Chondrocyte (in vitro differentiated cells): ENCODE results near the gene ZCCHC24. TPM values are rescaled to one million over a fixed set of nuclear protein-coding genes. Genes with fewer than 3 reads are reported as not detected.

Experiments used
- DNase-seq: peaks from one replicate; pipeline ENCODE4 v3.0.0; 2021; ENCODE audit warnings: mixed read lengths, low spot score
- H3K27ac Mint-ChIP-seq: one replicate; pipeline ENCODE4 v1.8.0; 2021; ENCODE audit warnings: mild to moderate bottlenecking, moderate library complexity, mixed read lengths; ENCODE audit not compliant: unreplicated experiment
- H3K27me3 Mint-ChIP-seq: 2 replicates; pipeline ENCODE4 v1.8.0; 2021; ENCODE audit warnings: low read depth, mixed read lengths
- H3K36me3 Mint-ChIP-seq: 2 replicates; pipeline ENCODE4 v1.8.0; 2021; ENCODE audit warnings: low read depth, mixed read lengths
- H3K4me1 Mint-ChIP-seq: 2 replicates; pipeline ENCODE4 v1.8.0; 2021; ENCODE audit warnings: low read depth, mild to moderate bottlenecking, mixed read lengths
- H3K4me3 Mint-ChIP-seq: one replicate; pipeline ENCODE4 v1.8.0; 2021; ENCODE audit warnings: mild to moderate bottlenecking, moderate library complexity, mixed read lengths; ENCODE audit not compliant: unreplicated experiment
- H3K9me3 Mint-ChIP-seq: 2 replicates; pipeline ENCODE4 v1.8.0; 2021; ENCODE audit warnings: low read depth, mixed read lengths
- total RNA-seq: library from RNA; stranded (reverse); gene quantifications from 3 replicates; pipeline ENCODE4 v1.2.1, GENCODE V29; 2021
- TF ChIP-seq, protein P1 (sequence below): fragments of 200-600 bp; sonication (generic); IDR thresholded peaks from 2 replicates; pipeline ENCODE4 v1.5.0; 2021; ENCODE audit warnings: antibody characterized with exemption, mild to moderate bottlenecking, moderate library complexity

ZCCHC24 gene
- total RNA-seq, 1 donor from 2014 or later: 45.1 TPM

DNA sequence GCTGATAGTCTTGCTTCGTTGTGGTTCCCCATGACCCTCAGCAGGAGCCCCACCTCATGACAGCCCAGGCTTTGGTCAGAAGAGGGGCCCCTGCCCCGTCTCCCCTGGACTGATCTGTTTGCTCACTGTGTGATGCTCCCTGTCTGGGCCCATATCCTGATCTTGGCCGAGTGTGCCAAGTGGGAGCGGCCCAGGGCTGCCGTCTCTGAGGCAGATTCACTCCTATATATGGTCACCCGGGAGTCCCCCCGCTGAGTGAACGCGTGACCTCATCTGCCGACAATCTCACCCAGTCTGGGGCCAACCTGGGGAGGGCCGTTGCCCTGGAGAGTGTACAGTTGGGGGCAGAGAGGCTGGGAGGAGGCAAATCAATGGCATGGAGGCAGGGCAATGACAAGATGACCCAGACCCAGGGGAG, 63.6 kb downstream of the ZCCHC24 start:
- DNase-seq: peak; percentile 88
- Mint-ChIP-seq H3K27me3 (no peaks in the 10 kb centered on the region), H3K9me3 (no peaks in the 10 kb centered on the region), H3K36me3 (peaks cover 2% of the 10 kb centered on the region), H3K27ac (peak overlapping the region; percentile 78), H3K4me1 (peaks cover 33% of the 10 kb centered on the region), H3K4me3 (peak overlapping the region; percentile 28)
- TF ChIP-seq, protein P1, sequence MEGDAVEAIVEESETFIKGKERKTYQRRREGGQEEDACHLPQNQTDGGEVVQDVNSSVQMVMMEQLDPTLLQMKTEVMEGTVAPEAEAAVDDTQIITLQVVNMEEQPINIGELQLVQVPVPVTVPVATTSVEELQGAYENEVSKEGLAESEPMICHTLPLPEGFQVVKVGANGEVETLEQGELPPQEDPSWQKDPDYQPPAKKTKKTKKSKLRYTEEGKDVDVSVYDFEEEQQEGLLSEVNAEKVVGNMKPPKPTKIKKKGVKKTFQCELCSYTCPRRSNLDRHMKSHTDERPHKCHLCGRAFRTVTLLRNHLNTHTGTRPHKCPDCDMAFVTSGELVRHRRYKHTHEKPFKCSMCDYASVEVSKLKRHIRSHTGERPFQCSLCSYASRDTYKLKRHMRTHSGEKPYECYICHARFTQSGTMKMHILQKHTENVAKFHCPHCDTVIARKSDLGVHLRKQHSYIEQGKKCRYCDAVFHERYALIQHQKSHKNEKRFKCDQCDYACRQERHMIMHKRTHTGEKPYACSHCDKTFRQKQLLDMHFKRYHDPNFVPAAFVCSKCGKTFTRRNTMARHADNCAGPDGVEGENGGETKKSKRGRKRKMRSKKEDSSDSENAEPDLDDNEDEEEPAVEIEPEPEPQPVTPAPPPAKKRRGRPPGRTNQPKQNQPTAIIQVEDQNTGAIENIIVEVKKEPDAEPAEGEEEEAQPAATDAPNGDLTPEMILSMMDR: no peak

DNA sequence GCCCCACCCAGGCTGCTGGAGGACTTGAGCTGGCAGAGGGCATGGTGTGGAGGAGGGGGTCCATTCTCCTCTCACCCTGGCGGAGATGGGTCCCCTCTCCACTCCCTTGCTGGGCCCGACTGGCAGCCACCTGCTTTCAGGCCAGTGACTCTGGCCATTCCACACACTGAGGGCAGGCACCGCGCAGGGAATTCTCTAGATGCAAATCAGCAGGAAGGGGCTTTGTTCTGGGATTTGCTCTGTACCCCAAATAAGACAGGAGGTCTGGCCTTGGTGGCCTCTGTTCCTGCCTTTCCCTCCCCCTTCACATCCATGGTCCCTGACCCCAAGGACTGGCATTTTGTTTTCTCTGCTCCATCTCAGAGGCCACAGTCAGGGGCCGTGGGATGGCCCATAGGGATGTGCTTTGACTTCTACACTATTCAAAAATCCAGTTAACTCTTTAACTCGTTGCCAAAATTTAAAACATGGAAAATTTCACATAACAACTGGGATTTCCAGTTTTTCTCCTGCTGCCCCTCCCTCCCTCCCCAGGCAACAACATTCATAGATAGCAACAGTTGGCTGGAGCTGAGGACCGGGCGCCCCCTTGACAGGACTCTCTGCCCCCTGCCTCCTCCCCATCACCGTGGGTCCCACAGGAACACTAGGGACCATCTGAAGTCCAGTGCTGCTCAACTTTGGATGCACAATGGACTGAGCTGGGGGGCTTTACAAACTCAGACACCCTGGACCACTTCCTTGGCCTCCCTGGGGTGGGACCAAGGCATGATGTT, 64.3 kb downstream of the ZCCHC24 start:
- peak overlapping the region; percentile 78 for H3K27ac Mint-ChIP-seq

DNA sequence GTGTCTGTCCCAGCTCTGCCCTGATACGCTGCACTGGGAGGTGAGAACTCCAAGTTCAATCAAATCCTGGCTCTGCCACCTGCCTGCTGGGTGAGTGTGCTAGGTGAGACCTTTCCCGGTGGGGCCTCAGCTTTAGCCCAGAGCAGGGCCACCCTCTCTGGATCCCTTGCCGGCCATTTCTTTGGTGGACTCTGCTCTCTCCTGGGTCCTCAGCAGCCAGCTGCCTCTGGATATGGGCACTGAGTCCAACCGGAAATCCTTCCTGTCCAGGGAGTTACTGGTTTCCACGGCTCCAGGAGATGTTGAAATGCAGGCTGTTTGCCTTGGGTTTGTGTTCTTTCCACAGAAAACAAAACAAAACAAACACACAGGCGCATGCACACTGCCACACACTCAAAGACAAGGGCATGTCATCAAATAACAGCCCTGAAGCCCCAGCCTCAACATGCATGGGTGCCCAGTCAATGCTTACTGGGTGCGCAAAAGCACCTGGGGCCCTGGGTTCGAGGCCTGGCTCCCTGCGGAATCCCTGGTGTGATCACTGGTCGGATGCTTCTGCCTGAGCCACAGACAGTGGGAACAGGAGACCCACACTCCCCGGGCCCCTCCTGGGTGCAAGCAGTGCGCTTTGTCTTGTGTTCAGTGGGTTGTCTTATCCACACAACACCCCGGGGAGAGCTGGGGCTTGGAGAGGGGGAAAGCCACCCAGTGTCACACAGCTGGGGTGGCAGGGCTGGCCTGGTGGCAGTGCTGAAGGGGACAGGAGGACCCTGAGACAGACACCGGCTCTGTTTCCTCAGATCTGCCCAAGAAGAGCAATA, 65.1 kb downstream of the ZCCHC24 start:
- Mint-ChIP-seq H3K36me3 (no peaks in the 10 kb centered on the region), H3K27ac (peak overlapping the region; percentile 46), H3K9me3 (no peaks in the 10 kb centered on the region), H3K4me1 (peaks cover 38% of the 10 kb centered on the region), H3K4me3 (no peak overlapping the region), H3K27me3 (no peaks in the 10 kb centered on the region)
- DNase-seq: peak; percentile 72
- TF ChIP-seq, protein P1: no peak

More for the DNA sequence above, 64.3 kb downstream of the ZCCHC24 start:
- TF ChIP-seq, protein P1: no peak
- H3K27me3 Mint-ChIP-seq: no peaks in the 10 kb centered on the region
- DNase-seq: no peak
- H3K36me3 Mint-ChIP-seq: no peaks in the 10 kb centered on the region
- H3K4me3 Mint-ChIP-seq: no peak overlapping the region
- no peaks in the 10 kb centered on the region for H3K9me3 Mint-ChIP-seq
- peaks cover 33% of the 10 kb centered on the region for H3K4me1 Mint-ChIP-seq

DNA sequence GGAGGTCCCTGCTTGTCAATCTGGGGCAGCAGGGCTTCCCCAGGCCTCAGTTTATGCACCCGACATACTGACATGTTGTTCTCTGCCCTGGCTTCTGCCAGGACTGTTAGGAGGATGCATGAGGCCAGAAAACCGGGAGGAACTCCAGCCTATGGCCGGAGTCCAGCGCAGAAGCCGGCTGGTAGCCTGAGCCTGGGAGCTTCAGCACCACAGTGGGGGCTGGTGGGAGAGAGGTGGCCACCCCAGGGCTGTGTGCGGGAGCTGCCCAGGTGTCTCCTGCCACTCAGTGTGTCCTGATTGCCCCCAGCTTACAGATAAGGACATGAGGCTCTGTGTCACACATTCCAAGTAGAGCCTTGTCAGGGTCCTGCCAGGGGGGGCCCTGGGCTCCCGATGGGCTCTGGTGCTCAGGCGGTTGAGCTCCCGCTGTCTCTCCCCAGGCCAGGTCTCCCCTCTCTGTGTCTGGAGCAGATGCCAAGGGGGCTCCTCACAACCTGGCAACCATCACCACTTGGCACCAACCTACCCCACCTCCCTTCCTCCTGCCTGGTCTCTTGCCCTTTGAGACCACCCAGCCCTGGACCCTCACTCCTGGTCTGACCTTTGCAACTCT, 65.8 kb downstream of the ZCCHC24 start:
- no peaks in the 10 kb centered on the region for H3K9me3 Mint-ChIP-seq
- H3K4me1 Mint-ChIP-seq: peaks cover 45% of the 10 kb centered on the region
- DNase-seq: peak; percentile 84
- no peaks in the 10 kb centered on the region for H3K36me3 Mint-ChIP-seq
- H3K27ac Mint-ChIP-seq: peak overlapping the region; percentile 46
- TF ChIP-seq, protein P1: no peak
- no peak overlapping the region for H3K4me3 Mint-ChIP-seq
- H3K27me3 Mint-ChIP-seq: no peaks in the 10 kb centered on the region
